Right lobe of liver (tissue), 4 donors: ENCODE results near the gene PUS7.

Experiments
- POLR2A ChIP-seq: fragments of 450-650 bp; IDR thresholded peaks from one replicate; pipeline ENCODE4 v1.6.1; 2017; ENCODE audit warnings: antibody characterized with exemption, mild to moderate bottlenecking
- TF ChIP-seq, protein P1 (sequence below), 4 donors: fragments of 200-600 bp in 3 of 4; fragments of 450-650 bp in 1 of 4; IDR thresholded peaks; one replicate each; pipeline versions ENCODE4 v1.5.1 to v1.8.0; 2016 to 2022; ENCODE audit warnings: antibody characterized with exemption in 4 of 4, mild to moderate bottlenecking in 2 of 4
- donor health status: DM: no; HTN: no; CAD: no.
- donor health status: DM: no; HTN: no; CAD: no.
- donor health status: DM: no; HTN: yes; CAD: no.

DNA sequence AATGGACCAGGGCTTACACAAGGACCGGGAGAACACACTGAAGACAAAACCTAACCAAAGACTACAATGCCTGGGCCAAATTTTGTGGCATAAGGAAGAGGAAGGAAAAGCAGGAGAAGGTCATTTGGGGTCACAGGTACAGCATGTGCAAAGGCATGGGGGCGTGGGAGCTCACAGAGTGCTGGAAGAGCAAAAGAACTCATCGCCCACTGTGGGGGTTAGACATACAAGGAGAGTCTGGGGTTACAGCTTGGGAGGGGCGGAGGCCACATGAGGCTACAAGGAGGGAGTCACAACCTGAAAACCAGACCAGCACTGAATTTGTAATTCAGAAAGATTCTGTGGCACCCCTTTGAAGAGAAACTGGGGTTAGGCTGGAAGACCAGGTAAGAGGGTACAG, 9.7 kb downstream of the PUS7 start:
- TF ChIP-seq, protein P1, sequence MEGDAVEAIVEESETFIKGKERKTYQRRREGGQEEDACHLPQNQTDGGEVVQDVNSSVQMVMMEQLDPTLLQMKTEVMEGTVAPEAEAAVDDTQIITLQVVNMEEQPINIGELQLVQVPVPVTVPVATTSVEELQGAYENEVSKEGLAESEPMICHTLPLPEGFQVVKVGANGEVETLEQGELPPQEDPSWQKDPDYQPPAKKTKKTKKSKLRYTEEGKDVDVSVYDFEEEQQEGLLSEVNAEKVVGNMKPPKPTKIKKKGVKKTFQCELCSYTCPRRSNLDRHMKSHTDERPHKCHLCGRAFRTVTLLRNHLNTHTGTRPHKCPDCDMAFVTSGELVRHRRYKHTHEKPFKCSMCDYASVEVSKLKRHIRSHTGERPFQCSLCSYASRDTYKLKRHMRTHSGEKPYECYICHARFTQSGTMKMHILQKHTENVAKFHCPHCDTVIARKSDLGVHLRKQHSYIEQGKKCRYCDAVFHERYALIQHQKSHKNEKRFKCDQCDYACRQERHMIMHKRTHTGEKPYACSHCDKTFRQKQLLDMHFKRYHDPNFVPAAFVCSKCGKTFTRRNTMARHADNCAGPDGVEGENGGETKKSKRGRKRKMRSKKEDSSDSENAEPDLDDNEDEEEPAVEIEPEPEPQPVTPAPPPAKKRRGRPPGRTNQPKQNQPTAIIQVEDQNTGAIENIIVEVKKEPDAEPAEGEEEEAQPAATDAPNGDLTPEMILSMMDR (IDR thresholded peaks at IDR 0.05), result no peak
- TF ChIP-seq POLR2A, result no peak
